Measurements from ENCODE around the gene FCER2.

The FCER2 gene

GRCh38 chr19:7692417-7693088 is 9.4 kb downstream of the FCER2 start:
- H3K4me3 ChIP-seq (IDR thresholded peaks at IDR 0.05; ENCODE audit: insufficient read depth, low read depth, low read length) = no peak overlapping the region
- peaks cover 35% of the 10 kb centered on the region for H3K27me3 ChIP-seq (ENCODE audit: insufficient read depth, low read depth)
- no peak overlapping the region for H3K4me2 ChIP-seq
- no peak overlapping the region for H2AFZ ChIP-seq (ENCODE audit: low read depth)
- H3K9ac ChIP-seq = no peak overlapping the region
- H3K4me1 ChIP-seq (ENCODE audit: low read depth, poor library complexity, severe bottlenecking) = no peaks in the 10 kb centered on the region
- H3K36me3 ChIP-seq (ENCODE audit: insufficient read depth) = no peaks in the 10 kb centered on the region
- no peaks in the 10 kb centered on the region for H3K79me2 ChIP-seq (ENCODE audit: insufficient read depth, low read depth)
- no peak overlapping the region for H3K27ac ChIP-seq
- no peaks in the 10 kb centered on the region for H4K20me1 ChIP-seq (ENCODE audit: insufficient read depth)
- TF ChIP-seq CTCF (conservative IDR thresholded peaks at IDR 0.05; ENCODE audit: low read depth, low read length) = no peak

GRCh38 chr19:7691497-7691896 is 10.4 kb downstream of the FCER2 start:
- H3K36me3 ChIP-seq (ENCODE audit: insufficient read depth) = no peaks in the 10 kb centered on the region

GRCh38 chr19:7690779-7691258 is 11.1 kb downstream of the FCER2 start:
- no peak overlapping the region for H2AFZ ChIP-seq (ENCODE audit: low read depth)
- peaks cover 26% of the 10 kb centered on the region; the same call in 1 of the 2 replicates for H3K27me3 ChIP-seq (ENCODE audit: insufficient read depth, low read depth)
- H3K4me2 ChIP-seq = no peak overlapping the region
- H3K9ac ChIP-seq = no peak overlapping the region
- TF ChIP-seq CTCF (conservative IDR thresholded peaks at IDR 0.05; ENCODE audit: low read depth, low read length) = no peak
- no peaks in the 10 kb centered on the region for H3K36me3 ChIP-seq (ENCODE audit: insufficient read depth)
- H3K27ac ChIP-seq = no peak overlapping the region
- H3K79me2 ChIP-seq (ENCODE audit: insufficient read depth, low read depth) = no peaks in the 10 kb centered on the region
- no peak overlapping the region for H3K4me3 ChIP-seq (IDR thresholded peaks at IDR 0.05; ENCODE audit: insufficient read depth, low read depth, low read length)
- H4K20me1 ChIP-seq (ENCODE audit: insufficient read depth) = no peaks in the 10 kb centered on the region
- no peaks in the 10 kb centered on the region for H3K4me1 ChIP-seq (ENCODE audit: low read depth, poor library complexity, severe bottlenecking)

More at GRCh38 chr19:7691497-7691896, 10.4 kb downstream of the FCER2 start:
- H3K79me2 ChIP-seq (ENCODE audit: insufficient read depth, low read depth) = no peaks in the 10 kb centered on the region
- no peak overlapping the region for H2AFZ ChIP-seq (ENCODE audit: low read depth)
- H3K4me3 ChIP-seq (IDR thresholded peaks at IDR 0.05; ENCODE audit: insufficient read depth, low read depth, low read length) = no peak overlapping the region
- no peaks in the 10 kb centered on the region for H4K20me1 ChIP-seq (ENCODE audit: insufficient read depth)
- no peak overlapping the region for H3K4me2 ChIP-seq
- no peak overlapping the region for H3K9ac ChIP-seq
- no peak overlapping the region for H3K27ac ChIP-seq
- TF ChIP-seq CTCF (conservative IDR thresholded peaks at IDR 0.05; ENCODE audit: low read depth, low read length) = no peak
- H3K4me1 ChIP-seq (ENCODE audit: low read depth, poor library complexity, severe bottlenecking) = no peaks in the 10 kb centered on the region
- H3K27me3 ChIP-seq (ENCODE audit: insufficient read depth, low read depth) = peaks cover 26% of the 10 kb centered on the region

- Histone ChIP-seq H3K27ac (no peak overlapping the region), H3K79me2 (ENCODE audit: insufficient read depth, low read depth) (no peaks in the 10 kb centered on the region), H3K4me1 (ENCODE audit: low read depth, poor library complexity, severe bottlenecking) (no peaks in the 10 kb centered on the region), H4K20me1 (ENCODE audit: insufficient read depth) (no peaks in the 10 kb centered on the region), H3K27me3 (ENCODE audit: insufficient read depth, low read depth) (peaks cover 11% of the 10 kb centered on the region; the same call in 1 of the 2 replicates), H3K4me3 (IDR thresholded peaks at IDR 0.05; ENCODE audit: insufficient read depth, low read depth, low read length) (no peak overlapping the region), H3K9ac (no peak overlapping the region), H2AFZ (ENCODE audit: low read depth) (no peak overlapping the region), H3K4me2 (no peak overlapping the region), H3K36me3 (ENCODE audit: insufficient read depth) (no peaks in the 10 kb centered on the region)
- TF ChIP-seq CTCF (conservative IDR thresholded peaks at IDR 0.05; ENCODE audit: low read depth, low read length) = no peak
Observed at GRCh38 chr19:7689165-7689564, 12.8 kb downstream of the FCER2 start.

Data from KMS-11 (cell line).